Hindlimb muscle (tissue), 1 donor: ENCODE results near the gene TTC6. TPM values are rescaled to one million over a fixed set of nuclear protein-coding genes. Genes with fewer than 3 reads are reported as not detected.

Experiments used
- DNase-seq: peaks from one replicate; pipeline ENCODE4 v3.0.0-alpha.2; 2013
- polyA plus RNA-seq: library from polyadenylated mRNA; unstranded; fragments of 120-200 nt; gene quantifications from one replicate; pipeline ENCODE4 v1.2.1, GENCODE V29; 2013; ENCODE audit not compliant: insufficient read length

Gene TTC6
- polyA plus RNA-seq, 1 donor: 0.36 TPM

DNA sequence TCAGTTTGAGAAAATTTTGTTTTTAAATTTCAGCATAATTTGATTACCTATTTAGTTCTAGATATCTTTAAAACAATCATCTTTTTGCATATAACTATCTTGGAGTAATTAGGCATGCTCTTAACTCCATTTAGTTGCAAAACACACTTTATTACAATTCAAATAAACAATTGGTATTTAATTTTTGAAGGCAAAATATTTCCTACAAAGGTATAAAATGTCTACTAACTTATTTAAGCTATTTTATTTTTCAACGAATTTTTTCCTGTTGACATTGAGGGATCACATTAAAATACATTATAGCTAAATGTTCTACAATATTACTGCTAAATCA is 8.7 kb upstream of the TTC6 start:
- no peak for DNase-seq

DNA sequence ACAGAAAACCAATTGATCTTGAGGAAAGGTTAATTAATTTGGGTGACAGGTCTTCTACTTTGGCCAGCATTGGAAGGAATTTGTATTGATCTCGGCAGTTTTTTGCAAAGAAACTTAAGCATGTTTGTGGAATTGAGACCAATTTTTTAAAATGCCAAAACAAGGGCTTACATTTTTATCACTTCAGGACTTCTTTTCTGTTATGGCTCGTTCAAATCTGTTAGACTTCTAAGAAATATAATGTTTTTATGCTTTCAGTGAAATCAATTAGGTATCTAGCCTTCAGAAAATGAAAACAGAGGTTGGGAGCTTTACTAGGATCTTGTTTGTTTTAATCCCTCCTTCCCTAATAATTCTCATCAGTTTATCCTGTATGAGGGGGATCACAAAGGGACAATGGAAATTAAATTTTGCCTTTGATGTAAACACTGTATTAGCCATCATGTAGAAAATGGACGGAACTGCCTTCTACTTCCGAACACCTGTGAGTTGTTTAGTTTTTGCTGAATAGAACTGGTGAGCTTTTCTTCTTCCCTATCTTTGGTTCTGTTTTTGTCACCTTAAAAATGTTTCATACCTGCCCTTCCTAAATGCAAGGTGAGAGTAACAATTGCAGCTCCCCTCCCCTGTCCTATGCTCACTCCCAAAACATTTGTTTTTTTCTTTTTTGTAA is 8.2 kb upstream of the TTC6 start:
- DNase-seq: no peak

DNA sequence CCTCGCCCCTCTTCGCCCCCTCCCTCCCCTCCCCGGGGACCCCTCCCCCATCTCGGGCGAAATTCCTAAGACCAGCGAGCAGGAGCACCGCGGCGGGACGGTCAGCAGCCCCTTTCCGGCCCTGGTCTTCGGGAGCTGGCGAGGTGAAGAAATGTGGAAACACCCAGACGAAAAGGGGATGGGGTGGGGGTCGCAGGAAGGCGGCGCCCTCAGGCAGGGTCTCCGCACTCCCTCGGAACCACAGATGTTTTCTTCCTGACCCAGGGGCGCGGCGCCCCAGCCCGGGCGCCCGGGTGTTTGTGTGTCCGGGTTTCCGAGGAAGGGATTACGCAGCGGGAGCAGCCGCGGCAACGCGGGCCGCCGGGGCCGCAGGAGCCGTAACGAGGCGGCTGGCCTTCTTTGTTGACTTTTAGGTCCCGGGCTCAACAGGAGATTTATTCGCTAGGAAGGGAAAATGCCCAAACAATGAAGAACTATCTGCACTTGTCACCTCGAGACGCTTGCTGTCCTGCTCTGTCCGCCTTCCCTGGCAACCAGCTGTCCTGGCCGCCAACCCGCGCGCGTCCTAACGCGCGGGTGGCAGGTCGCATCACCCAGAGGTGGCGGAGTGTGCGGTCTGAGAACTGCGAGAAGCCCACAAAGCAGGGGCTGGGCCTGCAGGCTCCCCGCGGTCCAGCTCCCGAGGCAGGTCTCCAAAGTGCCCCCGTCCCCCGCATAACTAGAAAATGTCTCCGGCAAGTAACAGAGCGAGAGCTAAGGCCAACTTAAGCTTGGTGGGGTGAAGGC is 7.4 kb upstream of the TTC6 start:
- no peak for DNase-seq

DNA sequence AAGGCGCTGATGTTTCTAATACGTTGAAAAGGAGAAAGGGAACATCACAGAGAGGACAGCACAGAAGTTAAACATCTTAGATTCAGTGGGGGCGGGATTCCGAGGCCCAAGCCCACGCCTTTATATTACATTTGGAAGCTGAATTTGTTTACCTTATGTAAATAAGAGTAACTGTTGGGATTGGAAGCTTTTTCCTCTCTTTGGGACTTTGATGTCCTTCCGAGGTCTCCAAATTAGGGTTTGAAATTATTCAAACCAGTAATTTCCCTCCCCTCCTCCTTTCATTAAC is 6.8 kb upstream of the TTC6 start:
- no peak for DNase-seq

DNA sequence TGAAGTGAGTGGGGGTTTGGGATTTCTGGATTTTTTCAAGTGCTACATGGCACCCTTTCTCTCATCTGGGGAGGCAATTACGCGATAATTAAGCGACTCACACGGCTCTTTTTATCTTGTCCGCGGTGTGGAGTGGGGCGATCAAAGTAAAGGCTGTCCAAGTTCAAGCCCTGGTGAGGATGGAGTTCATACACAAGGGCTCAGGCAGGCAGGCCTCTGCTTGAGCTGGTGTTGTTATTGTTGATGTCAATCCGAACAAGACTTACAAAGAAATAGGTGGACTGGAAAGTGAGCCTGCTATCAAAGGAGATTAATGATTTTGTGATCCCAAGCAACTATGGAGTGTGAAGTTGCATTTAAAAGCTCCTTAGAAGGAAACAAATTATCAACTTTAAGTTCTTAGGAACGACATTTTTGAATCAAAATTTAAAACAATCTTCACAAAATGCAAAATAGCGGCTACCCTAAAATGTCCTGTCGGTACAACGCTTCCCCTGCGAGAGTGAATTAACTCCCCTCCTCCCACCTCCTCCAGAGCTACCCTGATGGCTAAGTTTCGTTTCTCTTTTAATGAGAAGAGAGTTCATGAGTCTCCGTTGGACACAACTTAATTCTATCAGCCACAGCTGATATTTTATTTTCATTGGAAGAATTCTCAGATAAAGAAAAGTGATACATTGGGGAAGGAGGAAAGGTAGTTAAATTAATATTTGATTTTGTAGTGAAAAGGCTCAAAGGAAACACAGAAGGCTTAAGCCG is 6.3 kb upstream of the TTC6 start:
- DNase-seq: no peak

DNA sequence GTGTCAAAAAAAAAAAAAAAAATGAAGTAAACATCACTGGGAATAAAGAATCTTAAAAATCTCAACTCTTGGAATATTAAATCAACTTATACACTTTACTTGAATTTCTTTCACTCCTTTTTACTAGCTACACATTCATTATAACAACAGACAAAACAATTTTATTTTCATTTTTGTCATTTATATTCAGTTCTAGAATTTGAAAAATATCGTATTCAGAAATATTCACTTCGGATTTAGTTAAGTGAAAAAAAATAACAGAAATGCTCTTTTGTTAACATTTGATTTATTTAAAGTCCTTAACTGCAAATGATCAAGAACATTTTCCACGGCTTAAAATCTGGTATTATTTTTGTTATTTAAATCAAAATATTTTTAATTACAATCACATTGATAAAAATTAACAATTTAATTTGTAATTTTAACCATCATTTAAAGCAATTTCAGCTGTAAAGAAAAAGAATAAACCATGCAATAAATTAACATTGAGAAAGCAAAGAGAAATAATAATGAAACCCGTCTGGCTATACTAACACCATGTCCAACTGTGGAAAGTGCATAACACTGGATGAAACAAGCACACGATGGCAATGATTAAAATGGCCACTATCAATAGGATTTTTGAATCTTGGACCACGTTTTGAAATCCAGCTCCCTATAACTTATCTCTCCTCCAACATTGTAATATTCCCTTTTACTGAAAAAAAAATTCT is 5.6 kb upstream of the TTC6 start:
- no peak for DNase-seq

DNA sequence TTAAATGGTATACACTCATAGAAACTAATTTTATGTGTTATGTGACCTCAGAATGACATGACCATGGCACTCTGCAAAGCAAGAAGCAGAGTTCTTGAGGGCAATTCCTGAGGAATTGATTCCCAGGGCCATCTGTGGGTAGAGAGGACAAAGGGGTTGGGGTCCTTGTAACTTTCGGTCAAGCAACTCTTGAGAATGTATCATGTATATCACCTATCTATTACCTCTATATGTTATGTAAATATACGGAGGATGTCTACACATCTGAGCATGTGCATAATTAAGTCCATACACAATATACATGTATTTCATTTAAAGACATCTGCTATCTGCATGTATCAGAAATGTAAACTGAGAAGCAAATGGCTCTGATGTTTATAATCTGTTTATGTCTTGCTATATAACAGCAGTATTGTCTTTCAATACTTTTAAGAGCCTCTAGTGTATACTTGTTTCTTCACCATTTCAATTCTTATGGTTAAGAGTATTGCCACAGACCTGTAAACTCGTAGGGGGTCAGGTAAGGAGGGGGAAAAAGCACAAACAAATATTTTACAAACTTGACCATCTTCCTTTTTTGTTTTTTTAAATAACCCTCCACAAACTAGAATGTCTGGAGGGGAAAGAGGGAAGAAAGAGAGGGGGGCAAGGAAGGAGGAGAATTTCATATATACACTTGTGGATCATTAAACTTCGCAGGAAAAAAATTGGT is 4.8 kb upstream of the TTC6 start:
- DNase-seq: no peak

DNA sequence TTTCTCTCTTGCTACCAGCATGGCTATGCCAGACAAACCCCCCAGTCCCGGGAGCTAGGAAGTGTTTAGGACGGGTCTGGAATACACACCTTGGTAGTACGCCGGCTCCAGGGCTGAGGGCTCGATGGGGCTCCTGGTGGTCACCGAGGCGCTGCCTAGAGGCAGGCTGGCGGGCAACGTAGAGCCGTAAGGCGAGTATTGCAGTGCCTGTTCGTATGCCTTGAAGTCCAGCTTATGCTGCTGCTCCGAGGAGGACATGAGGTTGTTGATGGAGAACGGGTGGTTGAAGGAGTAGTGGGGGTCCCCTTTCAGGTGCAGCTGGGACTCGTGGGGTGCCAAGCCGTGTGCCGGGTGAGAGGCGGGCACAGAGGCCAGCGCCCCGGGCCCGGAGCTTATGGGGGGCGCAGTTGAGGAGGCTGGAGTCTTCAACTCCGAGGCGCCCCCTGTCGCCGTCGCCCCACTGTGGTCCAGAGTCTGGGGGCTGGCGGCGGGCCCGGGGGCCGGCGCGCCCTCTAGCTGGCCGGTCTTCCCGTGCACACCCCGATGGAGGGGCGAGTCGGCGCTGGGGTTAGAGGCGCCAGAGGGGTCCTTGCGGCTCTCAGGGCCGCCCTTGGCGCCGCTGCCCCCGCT is 4.0 kb upstream of the TTC6 start:
- no peak for DNase-seq

DNA sequence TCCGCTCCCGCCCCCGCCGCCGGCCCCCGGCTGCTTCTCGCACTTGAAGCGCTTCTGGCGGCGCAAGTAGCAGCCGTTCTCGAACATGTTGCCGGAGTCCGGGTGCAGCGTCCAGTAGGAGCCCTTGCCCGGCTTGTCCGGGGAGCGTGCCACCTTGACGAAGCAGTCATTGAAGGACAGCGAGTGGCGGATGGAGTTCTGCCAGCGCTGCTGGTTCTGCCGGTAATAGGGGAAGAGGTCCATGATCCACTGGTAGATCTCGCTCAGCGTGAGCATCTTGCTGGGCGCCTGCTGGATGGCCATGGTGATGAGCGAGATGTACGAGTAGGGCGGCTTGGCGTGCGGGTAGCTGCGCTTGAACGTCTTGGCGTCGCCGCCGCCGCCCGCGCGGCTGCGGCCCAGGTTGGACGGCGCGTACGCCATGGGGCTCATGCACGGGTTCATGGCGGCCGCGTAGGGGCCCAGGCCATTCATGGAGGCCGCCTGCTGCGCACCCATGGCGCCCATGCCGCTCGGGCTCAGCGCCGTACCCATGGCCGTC is 3.4 kb upstream of the TTC6 start:
- DNase-seq: no peak

DNA sequence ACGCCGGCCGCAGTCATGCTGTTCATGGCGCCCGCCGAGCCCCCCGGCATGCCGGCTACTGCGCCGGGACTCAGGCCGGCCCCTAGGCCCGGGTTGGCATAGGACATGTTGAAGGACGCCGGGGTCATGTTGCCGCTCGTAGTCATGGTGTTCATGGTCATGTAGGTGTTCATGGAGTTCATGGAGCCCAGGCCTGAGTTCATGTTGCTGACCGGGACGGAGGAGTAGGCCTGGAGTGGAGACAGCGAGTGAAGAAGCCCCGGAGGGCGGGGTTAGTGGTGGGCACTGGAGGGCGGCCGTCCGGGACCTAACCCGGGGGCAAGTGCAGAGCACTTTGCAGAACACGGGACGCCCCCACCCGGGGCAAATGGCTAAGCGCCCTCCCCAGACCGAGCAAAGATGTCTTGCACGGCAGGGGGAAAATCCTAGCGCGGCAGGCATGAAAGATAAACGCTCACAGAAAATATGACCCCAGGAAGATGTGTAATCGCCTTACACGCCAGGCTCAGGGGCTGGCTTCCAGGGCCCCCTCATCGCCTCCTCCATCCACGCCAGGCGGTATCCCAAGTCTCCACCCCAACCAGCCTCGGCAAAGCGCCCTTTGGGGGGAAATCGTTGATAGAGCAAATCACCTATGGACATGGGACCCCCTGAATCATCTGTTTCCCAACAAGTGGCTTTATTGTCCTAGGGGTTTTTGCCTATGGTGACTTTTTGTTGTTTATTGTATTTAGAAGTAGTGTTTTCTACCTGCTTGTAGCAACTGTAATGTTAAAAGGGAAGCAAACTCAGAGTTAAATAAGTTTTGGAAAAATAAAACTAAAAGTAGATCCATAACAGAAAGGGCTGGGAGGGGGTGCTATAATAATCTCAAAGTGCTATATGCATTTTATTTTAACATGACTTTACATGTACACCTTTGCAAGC is 2.7 kb upstream of the TTC6 start:
- no peak for DNase-seq

DNA sequence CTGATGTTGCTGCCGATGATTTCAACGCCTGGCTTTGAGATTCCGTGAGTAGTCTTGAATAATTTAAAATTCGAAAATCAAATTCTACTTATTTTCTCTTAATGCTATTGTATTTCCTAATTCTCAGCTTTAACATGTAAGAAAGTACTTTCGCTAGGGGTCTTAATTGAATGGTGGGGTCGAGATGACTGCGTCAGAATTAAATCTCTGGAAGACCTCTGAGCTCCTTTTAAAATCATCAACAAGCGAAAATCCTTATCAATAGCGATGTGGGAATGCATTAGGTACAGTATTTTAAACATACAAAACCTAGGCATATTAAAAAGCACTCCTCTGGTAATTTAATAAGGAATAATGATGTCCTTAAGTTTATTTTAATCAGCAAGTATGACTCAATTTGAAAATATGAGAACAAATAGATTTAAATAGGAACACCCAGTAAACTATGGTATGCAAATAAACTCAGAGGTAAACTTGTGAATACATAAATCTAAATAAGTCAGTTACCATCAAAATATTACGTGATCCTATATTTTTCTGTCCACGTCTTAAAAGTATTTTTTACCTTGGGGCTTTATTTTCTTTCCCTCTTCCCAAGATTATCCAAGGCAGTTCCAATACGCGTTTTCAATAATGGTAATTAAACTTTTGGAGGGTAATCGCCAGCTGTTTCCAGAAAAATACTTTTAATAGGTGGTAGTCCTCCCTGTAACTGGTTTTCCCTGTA is 1.8 kb upstream of the TTC6 start:
- no peak for DNase-seq

DNA sequence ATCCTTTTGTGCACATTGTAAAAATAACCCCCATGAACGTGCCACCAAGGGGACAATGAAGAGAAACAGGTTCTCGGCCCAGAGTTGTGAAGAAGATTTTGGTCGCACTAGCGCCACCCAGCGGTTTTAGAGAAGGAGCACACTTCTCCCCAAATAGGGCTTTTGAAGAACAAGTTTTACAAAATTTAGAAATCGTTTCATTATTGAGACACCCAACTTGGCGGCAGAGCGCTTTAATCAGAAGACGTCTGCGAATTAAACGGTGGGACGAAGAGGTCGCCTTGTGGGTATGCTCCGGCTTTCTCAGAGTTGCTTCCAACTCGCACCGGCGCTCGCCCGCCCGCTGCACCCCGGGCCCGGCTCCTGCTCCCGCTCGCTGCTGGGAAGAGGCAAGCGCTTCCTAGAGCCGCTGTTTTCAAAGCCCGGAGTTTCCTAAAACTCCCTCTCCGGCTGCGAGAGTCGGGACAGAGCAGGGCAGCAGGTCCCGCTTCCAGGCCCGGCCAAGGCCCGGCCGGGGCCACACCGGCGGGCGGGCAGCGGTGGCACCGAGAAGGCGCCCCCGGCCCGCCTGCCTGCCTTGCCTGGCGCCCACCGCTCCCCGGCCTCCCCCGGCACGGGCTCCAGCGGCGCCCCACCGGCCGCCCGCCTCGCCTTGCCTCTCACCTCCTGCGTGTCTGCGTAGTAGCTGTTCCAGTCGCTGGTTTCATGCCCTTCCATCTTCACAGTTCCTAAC is 1.0 kb upstream of the TTC6 start:
- peak; percentile 69 for DNase-seq

DNA sequence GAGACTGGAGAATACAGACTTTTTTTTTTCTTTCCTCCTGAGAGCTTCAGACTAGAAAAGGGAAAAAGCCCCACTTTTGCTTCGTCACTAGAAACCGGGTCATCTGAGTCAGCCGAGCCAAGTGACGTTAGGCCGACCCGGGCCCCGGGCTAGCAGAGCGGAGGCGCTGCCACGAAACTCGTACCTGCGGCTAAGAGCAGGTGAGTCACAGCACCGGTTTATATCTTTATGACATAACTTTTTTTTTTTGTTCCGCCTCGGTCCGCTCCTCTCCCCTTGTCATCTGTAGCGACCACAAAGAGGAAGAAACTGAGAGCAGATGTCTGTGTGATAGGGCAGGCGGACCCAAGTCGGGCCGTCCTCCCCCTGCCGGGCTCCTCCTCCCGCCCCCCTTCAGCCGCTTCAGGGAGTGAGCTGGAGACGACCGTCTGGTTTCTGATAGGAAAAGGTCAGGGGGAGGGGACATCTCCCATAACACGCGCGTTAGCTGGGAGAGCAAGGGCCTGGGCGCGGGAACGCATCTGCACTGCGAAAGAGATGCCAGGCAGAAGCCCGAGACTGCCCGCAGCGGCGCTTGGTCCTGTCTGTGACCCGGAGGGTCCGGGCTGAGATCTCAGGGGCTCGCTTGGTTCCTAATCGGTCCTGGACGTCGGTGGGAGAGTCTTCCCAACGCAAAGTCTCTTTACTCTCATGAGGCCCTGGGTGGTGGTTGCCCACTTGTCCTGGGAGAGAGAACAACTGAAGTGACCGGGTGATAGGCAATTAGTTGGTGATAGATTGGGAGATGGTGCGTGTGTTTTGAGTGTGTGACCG is 586 bp downstream of the TTC6 start:
- no peak for DNase-seq

DNA sequence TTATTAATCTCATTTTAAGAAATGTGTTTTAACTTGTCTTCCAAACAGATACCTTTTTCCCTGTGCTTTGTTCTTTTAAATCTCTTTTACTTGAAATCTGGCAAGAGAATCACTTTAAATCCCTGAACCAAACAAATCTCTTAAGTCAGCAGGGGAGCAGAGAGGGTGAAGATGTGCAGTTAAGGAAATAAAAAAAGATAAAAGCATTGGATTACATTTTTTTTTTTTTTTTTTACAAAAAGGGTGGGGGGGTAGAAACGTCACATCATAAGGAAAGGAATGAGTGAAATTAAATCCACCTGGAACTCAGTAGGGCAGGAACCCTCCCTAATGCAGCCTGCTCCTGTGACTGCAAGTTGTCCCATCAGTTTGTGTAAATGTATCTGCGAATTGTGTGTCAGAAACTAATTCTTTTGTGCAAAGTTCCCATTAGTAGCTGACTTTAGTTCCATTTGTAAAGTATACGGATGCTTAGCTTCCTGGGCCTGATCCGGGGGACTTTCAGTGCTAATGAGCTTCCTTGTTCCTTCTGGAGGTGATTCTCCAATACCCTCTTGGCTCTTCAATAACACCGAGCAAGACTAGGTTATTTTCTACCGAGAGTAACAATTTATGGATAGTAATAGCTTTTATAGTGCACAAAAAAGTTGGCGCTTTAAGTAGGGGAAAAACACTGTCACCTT is 1.5 kb downstream of the TTC6 start:
- no peak for DNase-seq

DNA sequence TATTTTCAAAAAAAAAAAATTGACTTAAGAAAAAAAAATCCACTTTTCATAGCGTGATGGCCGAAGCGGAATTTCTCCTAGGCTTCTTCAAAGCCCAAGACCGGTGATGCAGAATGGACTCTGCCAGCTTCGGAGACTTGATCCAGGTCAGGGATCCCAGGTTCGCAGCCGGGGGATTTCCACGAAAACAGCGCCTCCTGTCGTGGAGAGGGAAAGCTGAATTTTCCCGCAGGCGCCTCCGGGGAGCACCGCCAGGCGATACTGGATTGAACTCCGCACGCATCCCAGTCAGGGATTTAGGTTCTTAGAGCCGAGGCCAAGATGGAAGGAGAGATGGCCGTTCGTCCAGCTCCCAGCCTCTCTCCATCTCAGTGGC is 2.1 kb downstream of the TTC6 start:
- no peak for DNase-seq

DNA sequence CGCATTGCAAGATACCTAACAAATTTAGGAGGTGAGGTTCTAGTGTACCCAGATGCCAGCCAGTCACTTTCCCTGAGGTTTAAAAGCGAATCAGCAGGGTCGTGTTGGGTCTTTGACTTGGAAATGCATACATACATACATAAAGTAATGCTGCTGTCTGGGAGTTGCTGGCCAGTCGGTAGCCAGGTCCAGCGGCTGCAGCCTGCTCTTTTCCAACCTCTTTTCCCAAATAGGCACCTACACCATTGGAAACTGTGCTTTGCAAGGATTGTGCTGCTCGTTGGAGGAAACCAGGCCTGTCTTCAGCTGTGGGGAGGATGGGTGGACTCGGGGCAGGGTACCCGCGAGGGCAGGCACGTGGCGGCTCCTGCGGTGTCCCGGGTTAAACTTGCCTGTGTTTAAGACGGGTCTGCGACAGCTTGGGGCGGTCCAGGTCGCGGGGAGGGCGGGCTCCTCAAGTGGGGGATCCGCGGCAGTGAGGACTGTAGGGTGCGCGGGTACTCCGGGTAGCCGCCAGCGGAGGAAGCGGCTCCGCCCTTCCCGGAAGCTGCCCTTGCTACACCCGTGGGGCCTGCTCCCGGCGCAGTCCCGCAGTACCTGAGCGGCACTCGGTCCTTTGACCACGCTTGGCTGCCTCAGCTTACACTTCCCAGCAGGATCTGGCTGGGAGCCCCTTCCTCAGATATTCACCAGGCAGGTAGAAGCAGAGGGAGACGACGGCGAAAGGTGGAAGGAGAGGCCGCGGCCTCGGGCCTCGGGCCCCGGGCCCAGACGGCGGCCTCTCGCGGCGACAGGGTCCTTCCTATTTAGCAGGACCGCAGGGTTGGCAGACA is 2.7 kb downstream of the TTC6 start:
- no peak for DNase-seq
